ENCODE measurements around the gene ZNF575.
"Not testable (repeated sequence)": the region's sequence is repeated elsewhere in the genome, so short reads cannot be mapped to it uniquely, and the experiment has no call there.

Gene ZNF575

GRCh38 chr19:43510713-43511112 is 22.3 kb upstream of the ZNF575 start:
- DNase-seq (ENCODE audit: low read depth) = no peak

GRCh38 chr19:43511324-43511723 is 21.7 kb upstream of the ZNF575 start:
- DNase-seq (ENCODE audit: low read depth) = no peak

- not testable (repeated sequence) for DNase-seq (ENCODE audit: low read depth)
Observed at GRCh38 chr19:43512399-43512798, 20.6 kb upstream of the ZNF575 start.

GRCh38 chr19:43518051-43518450 is 14.9 kb upstream of the ZNF575 start:
- DNase-seq (ENCODE audit: low read depth) = no peak

- DNase-seq (ENCODE audit: low read depth) = peak; percentile 74
Observed at GRCh38 chr19:43519436-43520088, 13.4 kb upstream of the ZNF575 start.

- no peak for DNase-seq (ENCODE audit: low read depth)
Observed at GRCh38 chr19:43522929-43523328, 10.1 kb upstream of the ZNF575 start.

GRCh38 chr19:43523696-43524095 is 9.3 kb upstream of the ZNF575 start:
- not testable (repeated sequence) for DNase-seq (ENCODE audit: low read depth)

GRCh38 chr19:43524922-43525835 is 7.8 kb upstream of the ZNF575 start:
- no peak for DNase-seq (ENCODE audit: low read depth)

- no peak for DNase-seq (ENCODE audit: low read depth)
Observed at GRCh38 chr19:43525836-43526771, 6.9 kb upstream of the ZNF575 start.

GRCh38 chr19:43526884-43527859 is 5.8 kb upstream of the ZNF575 start, which contains the start of gene ETHE1:
ETHE1 (minus strand) TSS chr19:43527201; CDS start chr19:43527177, 24 bp downstream.
- DNase-seq (ENCODE audit: low read depth) = peak; percentile 49

- no peak for DNase-seq (ENCODE audit: low read depth)
Observed at GRCh38 chr19:43527860-43528622, 4.9 kb upstream of the ZNF575 start.

GRCh38 chr19:43532571-43532961 is 422 bp upstream of the ZNF575 start:
- DNase-seq (ENCODE audit: low read depth) = no peak

- peak; percentile 89 for DNase-seq (ENCODE audit: low read depth)
Observed at GRCh38 chr19:43533546-43534304, 737 bp downstream of the ZNF575 start.

GRCh38 chr19:43534305-43534815 is 1.4 kb downstream of the ZNF575 start:
- no peak for DNase-seq (ENCODE audit: low read depth)

- DNase-seq (ENCODE audit: low read depth) = no peak
Observed at GRCh38 chr19:43534816-43535761, 2.1 kb downstream of the ZNF575 start.

- no peak for DNase-seq (ENCODE audit: low read depth)
Observed at GRCh38 chr19:43538922-43539321, 5.9 kb downstream of the ZNF575 start.

- DNase-seq (ENCODE audit: low read depth) = no peak
Observed at GRCh38 chr19:43540381-43540780, 7.4 kb downstream of the ZNF575 start.
